HFFc6 (cell line): ENCODE results near the gene ATP6V0A1. TPM values are rescaled to one million over a fixed set of nuclear protein-coding genes. Genes with fewer than 3 reads are reported as not detected.
"Not testable (repeated sequence)": the region's sequence is repeated elsewhere in the genome, so short reads cannot be mapped to it uniquely, and the experiment has no call there.

Experiments used
- DNase-seq: peaks from one replicate; pipeline ENCODE4 v3.0.0-alpha.2; 2018
- H3K27ac Mint-ChIP-seq: 2 replicates; pipeline ENCODE4 v1.8.0; 2020; ENCODE audit warnings: mild to moderate bottlenecking, mixed read lengths
- H3K27me3 Mint-ChIP-seq: 2 replicates; pipeline ENCODE4 v1.8.0; 2021; ENCODE audit warnings: mild to moderate bottlenecking, moderate library complexity, mixed read lengths; ENCODE audit not compliant: insufficient read depth
- H3K36me3 Mint-ChIP-seq: 2 replicates; pipeline ENCODE4 v1.8.0; 2021; ENCODE audit warnings: low read depth, mixed read lengths
- H3K4me1 Mint-ChIP-seq: 2 replicates; pipeline ENCODE4 v1.8.0; 2020; ENCODE audit warnings: low read depth, mixed read lengths
- H3K4me3 Mint-ChIP-seq: 2 replicates; pipeline ENCODE4 v1.8.0; 2020; ENCODE audit warnings: mild to moderate bottlenecking, moderate library complexity, mixed read lengths
- H3K9me3 Mint-ChIP-seq: 2 replicates; pipeline ENCODE4 v1.8.0; 2020; ENCODE audit warnings: mild to moderate bottlenecking, mixed read lengths
- total RNA-seq, 6 experiments: library from RNA; stranded (reverse); fragmentation: NEBNext Ultra II Directional; extraction: Animal tissue kit (Norgen Biotek cat#: 25700); gene quantifications; 2 replicates in 1 of 6; 3 replicates in 5 of 6; pipeline ENCODE4 v1.2.3, GENCODE V29; 2021
- TF ChIP-seq, protein P1 (sequence below): fragments of 200-600 bp; sonication (generic); IDR thresholded peaks from 2 replicates; pipeline ENCODE4 v1.5.0; 2021; ENCODE audit warnings: antibody characterized with exemption, mild to moderate bottlenecking

ATP6V0A1 gene
- total RNA-seq, 6 experiments from 2014 or later = 29.6 to 56.7 (median 37.1) TPM

DNA sequence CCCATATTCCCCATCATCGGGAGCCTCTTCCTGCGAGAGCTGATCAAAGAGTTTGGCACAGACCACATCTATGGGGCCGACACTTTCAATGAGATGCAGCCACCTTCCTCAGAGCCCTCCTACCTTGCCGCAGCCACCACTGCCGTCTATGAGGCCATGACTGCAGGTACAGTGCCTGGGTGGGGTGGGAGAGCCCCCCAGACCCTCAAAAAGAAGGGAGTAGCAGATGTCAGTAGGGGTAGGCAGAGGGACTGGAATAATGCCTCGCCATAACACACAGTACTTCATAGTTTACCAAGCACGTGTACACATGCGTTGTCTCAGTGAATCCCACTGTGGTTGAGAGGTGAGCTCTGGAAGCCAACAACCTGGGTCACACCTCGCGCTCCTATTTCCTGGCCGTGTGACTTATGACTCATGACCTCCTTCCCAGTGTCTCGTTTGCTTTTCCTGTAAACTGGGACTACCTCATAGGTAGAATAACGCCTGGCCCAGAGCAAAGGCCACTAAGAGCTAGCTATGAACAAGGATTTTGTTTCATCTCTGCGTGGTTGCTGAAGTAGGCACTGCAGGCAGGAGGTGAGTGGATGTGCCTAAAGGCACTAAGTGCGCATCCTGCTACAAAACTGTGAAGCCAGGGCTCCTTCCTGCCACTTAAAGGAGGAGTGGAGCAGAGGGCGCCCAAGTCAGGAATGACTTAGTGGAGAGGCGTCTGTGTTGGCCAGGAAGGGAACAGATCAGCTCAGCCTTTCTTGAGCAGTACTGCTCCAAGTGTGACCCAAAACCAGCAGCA is 82.6 kb downstream of the ATP6V0A1 start:
- no peak for DNase-seq
- peaks cover 25% of the 10 kb centered on the region for H3K36me3 Mint-ChIP-seq
- H3K9me3 Mint-ChIP-seq = no peaks in the 10 kb centered on the region
- TF ChIP-seq, protein P1, sequence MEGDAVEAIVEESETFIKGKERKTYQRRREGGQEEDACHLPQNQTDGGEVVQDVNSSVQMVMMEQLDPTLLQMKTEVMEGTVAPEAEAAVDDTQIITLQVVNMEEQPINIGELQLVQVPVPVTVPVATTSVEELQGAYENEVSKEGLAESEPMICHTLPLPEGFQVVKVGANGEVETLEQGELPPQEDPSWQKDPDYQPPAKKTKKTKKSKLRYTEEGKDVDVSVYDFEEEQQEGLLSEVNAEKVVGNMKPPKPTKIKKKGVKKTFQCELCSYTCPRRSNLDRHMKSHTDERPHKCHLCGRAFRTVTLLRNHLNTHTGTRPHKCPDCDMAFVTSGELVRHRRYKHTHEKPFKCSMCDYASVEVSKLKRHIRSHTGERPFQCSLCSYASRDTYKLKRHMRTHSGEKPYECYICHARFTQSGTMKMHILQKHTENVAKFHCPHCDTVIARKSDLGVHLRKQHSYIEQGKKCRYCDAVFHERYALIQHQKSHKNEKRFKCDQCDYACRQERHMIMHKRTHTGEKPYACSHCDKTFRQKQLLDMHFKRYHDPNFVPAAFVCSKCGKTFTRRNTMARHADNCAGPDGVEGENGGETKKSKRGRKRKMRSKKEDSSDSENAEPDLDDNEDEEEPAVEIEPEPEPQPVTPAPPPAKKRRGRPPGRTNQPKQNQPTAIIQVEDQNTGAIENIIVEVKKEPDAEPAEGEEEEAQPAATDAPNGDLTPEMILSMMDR = no peak
- no peak overlapping the region for H3K27ac Mint-ChIP-seq
- peaks cover 3% of the 10 kb centered on the region for H3K27me3 Mint-ChIP-seq
- peaks cover 11% of the 10 kb centered on the region for H3K4me1 Mint-ChIP-seq
- H3K4me3 Mint-ChIP-seq = no peak overlapping the region

DNA sequence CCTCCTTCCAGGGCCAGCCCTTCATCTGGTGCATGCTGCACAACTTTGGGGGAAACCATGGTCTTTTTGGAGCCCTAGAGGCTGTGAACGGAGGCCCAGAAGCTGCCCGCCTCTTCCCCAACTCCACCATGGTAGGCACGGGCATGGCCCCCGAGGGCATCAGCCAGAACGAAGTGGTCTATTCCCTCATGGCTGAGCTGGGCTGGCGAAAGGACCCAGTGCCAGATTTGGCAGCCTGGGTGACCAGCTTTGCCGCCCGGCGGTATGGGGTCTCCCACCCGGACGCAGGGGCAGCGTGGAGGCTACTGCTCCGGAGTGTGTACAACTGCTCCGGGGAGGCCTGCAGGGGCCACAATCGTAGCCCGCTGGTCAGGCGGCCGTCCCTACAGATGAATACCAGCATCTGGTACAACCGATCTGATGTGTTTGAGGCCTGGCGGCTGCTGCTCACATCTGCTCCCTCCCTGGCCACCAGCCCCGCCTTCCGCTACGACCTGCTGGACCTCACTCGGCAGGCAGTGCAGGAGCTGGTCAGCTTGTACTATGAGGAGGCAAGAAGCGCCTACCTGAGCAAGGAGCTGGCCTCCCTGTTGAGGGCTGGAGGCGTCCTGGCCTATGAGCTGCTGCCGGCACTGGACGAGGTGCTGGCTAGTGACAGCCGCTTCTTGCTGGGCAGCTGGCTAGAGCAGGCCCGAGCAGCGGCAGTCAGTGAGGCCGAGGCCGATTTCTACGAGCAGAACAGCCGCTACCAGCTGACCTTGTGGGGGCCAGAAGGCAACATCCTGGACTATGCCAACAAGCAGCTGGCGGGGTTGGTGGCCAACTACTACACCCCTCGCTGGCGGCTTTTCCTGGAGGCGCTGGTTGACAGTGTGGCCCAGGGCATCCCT is 84.8 kb downstream of the ATP6V0A1 start:
- Mint-ChIP-seq H3K27me3 (peaks cover 3% of the 10 kb centered on the region), H3K4me1 (no peaks in the 10 kb centered on the region; the same call in 1 of the 2 replicates)
- DNase-seq = no peak

DNA sequence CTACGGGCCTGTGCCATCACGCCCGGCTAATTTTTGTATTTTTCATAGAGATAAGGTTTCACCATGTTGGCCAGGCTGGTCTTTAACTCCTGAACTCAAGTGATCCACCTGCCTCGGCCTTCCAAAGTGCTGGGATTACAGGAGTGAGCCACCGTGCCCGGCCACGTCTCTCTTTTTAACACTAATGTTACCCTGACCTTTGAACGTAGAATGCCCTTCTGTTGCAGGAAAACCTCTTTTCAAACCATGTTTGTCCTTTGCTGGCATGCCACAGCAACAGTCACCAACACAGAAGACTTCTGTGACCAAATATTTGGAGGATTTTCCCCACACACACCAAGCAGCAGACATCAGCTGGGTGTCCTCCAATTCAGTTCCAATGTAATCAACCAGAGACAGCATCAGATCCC is 86.2 kb downstream of the ATP6V0A1 start:
- H3K36me3 Mint-ChIP-seq = peaks cover 14% of the 10 kb centered on the region
- TF ChIP-seq, protein P1 = no peak
- no peak overlapping the region for H3K27ac Mint-ChIP-seq
- peaks cover 9% of the 10 kb centered on the region; the same call in 1 of the 2 replicates for H3K4me1 Mint-ChIP-seq
- H3K9me3 Mint-ChIP-seq = no peaks in the 10 kb centered on the region
- no peak overlapping the region for H3K4me3 Mint-ChIP-seq
- no peak for DNase-seq
- H3K27me3 Mint-ChIP-seq = peaks cover 3% of the 10 kb centered on the region

More for the DNA sequence above, 84.8 kb downstream of the ATP6V0A1 start:
- Mint-ChIP-seq H3K27ac (no peak overlapping the region), H3K9me3 (no peaks in the 10 kb centered on the region), H3K4me3 (no peak overlapping the region), H3K36me3 (peaks cover 20% of the 10 kb centered on the region)
- TF ChIP-seq, protein P1 = no peak

DNA sequence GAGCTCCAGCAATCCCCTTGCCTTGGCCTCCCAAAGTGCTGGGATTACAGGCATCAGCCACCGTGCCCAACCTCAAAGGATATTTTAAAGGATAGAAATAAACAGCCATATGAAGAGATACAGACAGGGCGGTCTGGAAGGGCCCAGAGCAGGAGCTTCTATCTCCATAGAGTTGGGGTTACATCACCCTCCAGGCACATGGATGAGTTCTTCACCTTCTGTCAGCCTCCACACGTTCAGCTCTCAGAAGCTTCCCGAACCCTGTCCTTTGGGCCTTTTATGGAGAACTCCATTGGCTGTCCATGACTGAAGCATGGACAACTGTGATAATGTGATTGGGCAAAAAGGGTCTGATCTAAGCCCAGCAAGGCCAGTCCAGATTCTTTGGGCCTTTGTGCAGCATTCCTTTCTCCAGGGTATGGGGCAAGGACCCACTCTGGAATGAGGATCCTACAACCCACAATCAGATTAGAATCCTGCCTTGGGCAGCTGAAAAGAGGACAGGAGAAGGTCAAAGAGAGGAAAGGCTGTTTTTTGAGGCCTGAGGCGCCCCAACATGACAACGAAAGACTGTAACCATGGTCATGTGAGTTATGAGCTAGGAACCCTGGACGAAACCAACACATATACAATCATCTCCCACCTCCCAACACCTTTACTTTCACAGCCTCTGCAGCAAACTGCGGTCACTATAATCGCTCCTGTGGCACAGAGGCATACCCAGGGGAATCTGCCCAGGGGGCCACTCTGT is 87.3 kb downstream of the ATP6V0A1 start:
- H3K4me3 Mint-ChIP-seq, DNase-seq, H3K27me3 Mint-ChIP-seq, H3K4me1 Mint-ChIP-seq, H3K9me3 Mint-ChIP-seq, H3K36me3 Mint-ChIP-seq: not testable (repeated sequence)
- peak overlapping the region; percentile 56 for H3K27ac Mint-ChIP-seq

DNA sequence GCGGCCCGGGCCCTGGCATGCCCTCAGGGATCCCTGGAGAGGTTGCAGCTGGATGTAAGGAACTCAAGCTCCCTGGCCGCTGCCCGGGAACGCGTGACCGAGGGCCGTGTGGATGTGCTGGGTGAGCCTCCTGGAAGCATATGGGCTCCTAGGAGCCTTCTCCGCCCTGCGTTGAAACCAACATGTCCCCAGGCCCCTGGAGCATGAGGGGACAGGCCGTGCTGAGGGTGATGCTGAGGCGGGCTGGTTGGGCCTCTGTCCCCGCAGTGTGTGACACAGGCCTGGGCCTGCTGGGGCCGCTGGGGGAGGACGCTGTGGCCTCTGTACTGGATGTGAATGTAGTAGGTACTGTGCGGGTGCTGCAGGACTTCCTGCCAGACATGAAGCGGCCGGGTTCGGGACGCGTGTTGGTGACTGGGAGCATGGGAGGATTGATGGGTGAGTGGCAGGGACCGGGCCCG is 88.4 kb downstream of the ATP6V0A1 start:
- H3K9me3 Mint-ChIP-seq = no peaks in the 10 kb centered on the region
- DNase-seq = no peak
- peaks cover 9% of the 10 kb centered on the region; the same call in 1 of the 2 replicates for H3K4me1 Mint-ChIP-seq
- 0 out of 2 replicates have a peak, but pooled peaks cover 4% of the 10 kb centered on the region for H3K36me3 Mint-ChIP-seq
- peaks cover 3% of the 10 kb centered on the region for H3K27me3 Mint-ChIP-seq
- TF ChIP-seq, protein P1 = no peak
- no peak overlapping the region for H3K4me3 Mint-ChIP-seq
- no peak overlapping the region for H3K27ac Mint-ChIP-seq
